Measurements from ENCODE around the gene IYD.

DNA sequence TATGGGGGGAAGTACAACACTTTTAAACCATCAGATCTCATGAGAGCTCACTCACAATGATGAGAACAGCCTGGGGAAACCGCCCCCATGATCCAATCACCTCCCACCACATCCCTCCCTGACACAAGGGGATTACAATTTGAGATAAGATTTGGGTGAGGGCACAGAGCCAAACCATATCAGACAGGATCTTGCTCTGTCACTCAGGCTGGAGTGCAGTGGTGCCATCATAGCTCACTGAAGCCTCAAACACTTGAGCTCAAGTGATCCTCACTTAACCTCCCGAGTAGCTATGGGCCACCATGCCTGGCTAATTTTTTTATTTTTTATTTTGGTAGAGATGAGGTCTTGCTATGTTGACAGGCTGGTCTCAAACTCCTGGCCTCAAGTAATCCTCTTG lies 5.1 kb upstream of the IYD start:
- no peak for TF ChIP-seq POLR2AphosphoS5 (IDR thresholded peaks at IDR 0.05; ENCODE audit: low read depth, low read length)
- no peak for TF ChIP-seq TAF1 (IDR thresholded peaks at IDR 0.05; ENCODE audit: borderline replicate concordance, low read depth, low read length)
- TF ChIP-seq POLR2A (IDR thresholded peaks at IDR 0.05; ENCODE audit: low read depth, low read length) = no peak

Measured in GM12892 (cell line).